ENCODE data around the gene TANGO2. TPM values are rescaled to one million over a fixed set of nuclear protein-coding genes. Genes with fewer than 3 reads are reported as not detected.
A peak's percentile ranks its signal among the peaks of the same experiment; 100 is the strongest.

Gene TANGO2
- total and polyA plus RNA-seq, 9 of the 15 experiments (the other 6 are each of a cell fraction or from before 2014, with no cell fraction given), result 15.5 to 94.9 (median 70.1) TPM

DNA sequence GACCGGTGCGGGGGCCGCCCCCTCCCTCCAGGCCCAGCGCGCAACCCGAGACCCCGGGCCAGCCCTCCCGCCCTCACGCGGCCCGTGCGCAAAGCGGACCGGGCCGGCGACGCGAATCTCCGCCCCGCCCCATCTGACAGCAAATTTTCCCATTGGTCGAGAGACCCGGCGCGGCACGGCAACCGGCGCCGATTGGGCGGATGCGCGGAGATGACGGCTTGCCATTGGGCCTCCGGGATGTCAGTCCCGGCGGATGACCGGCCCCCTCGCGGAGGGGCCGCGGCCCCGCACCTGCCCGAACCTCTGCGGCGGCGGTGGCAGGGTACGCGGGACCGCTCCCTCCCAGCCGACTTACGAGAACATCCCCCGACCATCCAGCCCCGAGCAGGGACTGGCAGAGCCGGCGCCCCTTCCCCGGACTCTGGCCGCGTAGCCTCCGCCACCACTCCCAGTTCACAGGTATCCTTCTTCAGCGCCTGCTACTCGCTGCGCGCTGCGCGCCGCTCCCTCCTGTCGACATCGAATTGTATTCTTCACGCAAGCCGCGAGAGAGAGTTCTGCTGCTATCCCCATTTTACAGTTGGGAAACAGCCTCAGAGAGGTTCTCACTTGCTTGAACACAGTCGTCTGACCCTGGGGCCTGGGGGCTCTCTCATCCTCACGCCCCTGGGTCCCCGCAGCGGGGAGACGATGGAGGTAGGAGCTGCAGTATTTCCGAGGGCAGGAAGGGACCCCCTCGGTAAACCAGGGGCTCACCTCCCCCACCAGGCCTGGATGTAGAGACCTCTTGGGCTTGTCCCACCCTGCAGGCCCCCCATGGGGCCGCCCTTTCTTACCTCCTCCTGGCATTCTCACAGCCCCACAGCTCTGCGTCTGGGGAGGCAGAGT is 3.9 kb upstream of the TANGO2 start, which contains the start of gene ARVCF (continued):
- peak; percentile 100 for TF ChIP-seq NEUROD1 (IDR thresholded peaks at IDR 0.05; ENCODE audit: borderline replicate concordance, low read depth, low read length, partially characterized antibody)
- TF ChIP-seq CCAR2 (IDR thresholded peaks at IDR 0.05; ENCODE audit: low read depth, low read length), result no peak
- TF ChIP-seq ATF1 (CRISPR knock-in tag; IDR thresholded peaks at IDR 0.05), result no peak
- peak; percentile 97 for TF ChIP-seq ATF1 (tag; IDR thresholded peaks at IDR 0.05)
- TF ChIP-seq ERF (CRISPR knock-in tag; IDR thresholded peaks at IDR 0.05), result peak; percentile 67; the same call in 1 of the 2 replicates
- TF ChIP-seq, protein P1, sequence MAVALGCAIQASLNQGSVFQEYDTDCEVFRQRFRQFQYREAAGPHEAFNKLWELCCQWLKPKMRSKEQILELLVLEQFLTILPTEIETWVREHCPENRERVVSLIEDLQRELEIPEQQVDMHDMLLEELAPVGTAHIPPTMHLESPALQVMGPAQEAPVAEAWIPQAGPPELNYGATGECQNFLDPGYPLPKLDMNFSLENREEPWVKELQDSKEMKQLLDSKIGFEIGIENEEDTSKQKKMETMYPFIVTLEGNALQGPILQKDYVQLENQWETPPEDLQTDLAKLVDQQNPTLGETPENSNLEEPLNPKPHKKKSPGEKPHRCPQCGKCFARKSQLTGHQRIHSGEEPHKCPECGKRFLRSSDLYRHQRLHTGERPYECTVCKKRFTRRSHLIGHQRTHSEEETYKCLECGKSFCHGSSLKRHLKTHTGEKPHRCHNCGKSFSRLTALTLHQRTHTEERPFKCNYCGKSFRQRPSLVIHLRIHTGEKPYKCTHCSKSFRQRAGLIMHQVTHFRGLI (CRISPR knock-in tag; IDR thresholded peaks at IDR 0.05), result no peak
- peak; percentile 51; the same call in 1 of the 2 replicates for TF ChIP-seq ZNF134 (CRISPR knock-in tag; conservative IDR thresholded peaks at IDR 0.05)
- TF ChIP-seq TAF7 (tag; IDR thresholded peaks at IDR 0.05), result peak; percentile 67; the same call in 1 of the 2 replicates
- 0 out of 2 replicates have a peak, but pooled peaks have one; percentile 26 for TF ChIP-seq ZNF239 (CRISPR knock-in tag; IDR thresholded peaks at IDR 0.05)
- TF ChIP-seq ZNF76 (CRISPR knock-in tag; IDR thresholded peaks at IDR 0.05; ENCODE audit: borderline replicate concordance), result peak; percentile 14
- TF ChIP-seq, protein P2, sequence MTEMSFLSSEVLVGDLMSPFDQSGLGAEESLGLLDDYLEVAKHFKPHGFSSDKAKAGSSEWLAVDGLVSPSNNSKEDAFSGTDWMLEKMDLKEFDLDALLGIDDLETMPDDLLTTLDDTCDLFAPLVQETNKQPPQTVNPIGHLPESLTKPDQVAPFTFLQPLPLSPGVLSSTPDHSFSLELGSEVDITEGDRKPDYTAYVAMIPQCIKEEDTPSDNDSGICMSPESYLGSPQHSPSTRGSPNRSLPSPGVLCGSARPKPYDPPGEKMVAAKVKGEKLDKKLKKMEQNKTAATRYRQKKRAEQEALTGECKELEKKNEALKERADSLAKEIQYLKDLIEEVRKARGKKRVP (CRISPR knock-in tag; IDR thresholded peaks at IDR 0.05), result peak; percentile 32; the same call in 1 of the 2 replicates
- peak; percentile 2; the same call in 1 of the 2 replicates for TF ChIP-seq SPI1 (IDR thresholded peaks at IDR 0.05; ENCODE audit: borderline replicate concordance, low read depth, low read length)
- no peak for TF ChIP-seq MCM3 (IDR thresholded peaks at IDR 0.05)
- TF ChIP-seq TAF15 (IDR thresholded peaks at IDR 0.05; ENCODE audit: low read depth, low read length), result no peak
- peak; percentile 63 for TF ChIP-seq KDM5B (IDR thresholded peaks at IDR 0.05; ENCODE audit: insufficient replicate concordance, low read depth, low read length)
- TF ChIP-seq, protein P3, sequence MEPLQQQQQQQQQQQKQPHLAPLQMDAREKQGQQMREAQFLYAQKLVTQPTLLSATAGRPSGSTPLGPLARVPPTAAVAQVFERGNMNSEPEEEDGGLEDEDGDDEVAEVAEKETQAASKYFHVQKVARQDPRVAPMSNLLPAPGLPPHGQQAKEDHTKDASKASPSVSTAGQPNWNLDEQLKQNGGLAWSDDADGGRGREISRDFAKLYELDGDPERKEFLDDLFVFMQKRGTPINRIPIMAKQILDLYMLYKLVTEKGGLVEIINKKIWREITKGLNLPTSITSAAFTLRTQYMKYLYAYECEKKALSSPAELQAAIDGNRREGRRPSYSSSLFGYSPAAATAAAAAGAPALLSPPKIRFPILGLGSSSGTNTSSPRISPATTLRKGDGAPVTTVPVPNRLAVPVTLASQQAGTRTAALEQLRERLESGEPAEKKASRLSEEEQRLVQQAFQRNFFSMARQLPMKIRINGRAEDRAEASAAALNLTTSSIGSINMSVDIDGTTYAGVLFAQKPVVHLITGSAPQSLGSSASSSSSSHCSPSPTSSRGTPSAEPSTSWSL (CRISPR knock-in tag; IDR thresholded peaks at IDR 0.05; ENCODE audit: borderline replicate concordance), result peak; percentile 85; the same call in 1 of the 2 replicates
- TF ChIP-seq STAT5B (CRISPR knock-in tag; IDR thresholded peaks at IDR 0.05), result no peak
- TF ChIP-seq ZNF133 (CRISPR knock-in tag; IDR thresholded peaks at IDR 0.05), result peak; percentile 89
- peak; percentile 74 for TF ChIP-seq HNRNPLL (IDR thresholded peaks at IDR 0.05; ENCODE audit: low read depth, low read length, poor library complexity, severe bottlenecking)
- TF ChIP-seq TRIM24 (IDR thresholded peaks at IDR 0.05), result no peak
- TF ChIP-seq CREM (IDR thresholded peaks at IDR 0.05; ENCODE audit: low read depth), result no peak
- TF ChIP-seq, protein P4, sequence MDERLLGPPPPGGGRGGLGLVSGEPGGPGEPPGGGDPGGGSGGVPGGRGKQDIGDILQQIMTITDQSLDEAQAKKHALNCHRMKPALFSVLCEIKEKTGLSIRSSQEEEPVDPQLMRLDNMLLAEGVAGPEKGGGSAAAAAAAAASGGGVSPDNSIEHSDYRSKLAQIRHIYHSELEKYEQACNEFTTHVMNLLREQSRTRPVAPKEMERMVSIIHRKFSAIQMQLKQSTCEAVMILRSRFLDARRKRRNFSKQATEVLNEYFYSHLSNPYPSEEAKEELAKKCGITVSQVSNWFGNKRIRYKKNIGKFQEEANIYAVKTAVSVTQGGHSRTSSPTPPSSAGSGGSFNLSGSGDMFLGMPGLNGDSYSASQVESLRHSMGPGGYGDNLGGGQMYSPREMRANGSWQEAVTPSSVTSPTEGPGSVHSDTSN (CRISPR knock-in tag; IDR thresholded peaks at IDR 0.05; ENCODE audit: low read depth), result no peak
- TF ChIP-seq, protein P4 (tag; conservative IDR thresholded peaks at IDR 0.05; ENCODE audit: low read depth), result peak; percentile 99

All from K562 (cell line).